NT2/D1 (cell line): ENCODE measurements around the gene CACNA2D1.

Source experiments
- SUZ12 ChIP-seq: IDR thresholded peaks from 2 replicates; pipeline ENCODE4 v1.6.1; 2011; ENCODE audit not compliant: insufficient read length, insufficient read depth; ENCODE audit errors: extremely low read depth
- YY1 ChIP-seq: IDR thresholded peaks from 2 replicates; pipeline ENCODE4 v1.6.1; 2011; ENCODE audit not compliant: insufficient read length, insufficient read depth
- ZNF274 ChIP-seq: IDR thresholded peaks from 2 replicates; pipeline ENCODE4 v1.6.1; 2011; ENCODE audit warnings: mild to moderate bottlenecking, low read depth, low read length

DNA sequence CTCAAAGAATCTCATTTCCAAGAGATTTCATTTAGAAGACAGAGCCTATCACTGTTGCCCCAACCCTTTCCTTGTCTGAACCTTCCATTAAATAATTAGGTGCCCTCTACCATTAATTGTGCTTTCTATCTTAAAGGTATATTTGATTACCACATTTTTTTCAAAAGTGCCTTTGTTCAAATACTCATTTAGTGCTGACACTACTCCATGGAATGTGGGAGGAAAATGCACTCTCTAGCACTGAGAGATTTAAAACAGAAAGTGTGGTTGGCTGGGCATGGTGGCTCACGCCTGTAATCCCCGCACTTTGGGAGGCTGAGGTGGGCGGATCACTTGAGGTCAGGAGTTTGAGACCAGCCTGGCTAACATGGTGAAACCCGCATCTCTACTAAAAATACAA lies 119.8 kb downstream of the CACNA2D1 start:
- TF ChIP-seq ZNF274 (no peak), YY1 (no peak), SUZ12 (no peak)
